HG03558 (cell line): ENCODE results near the gene FGFRL1.

Experiments used
- ATAC-seq: cut with Tn5 transposase; IDR thresholded peaks from one replicate; pipeline ENCODE4 v1.9.1; 2021; ENCODE audit warnings: moderate number of reproducible peaks; ENCODE audit not compliant: unreplicated experiment; ENCODE audit errors: extremely low read depth

FGFRL1 gene

GRCh38 chr4:1060121-1060520 lies 48.7 kb downstream of the FGFRL1 start:
- ATAC-seq, result no peak

GRCh38 chr4:1060621-1061020 lies 49.2 kb downstream of the FGFRL1 start:
- no peak for ATAC-seq

GRCh38 chr4:1061056-1061700 lies 49.8 kb downstream of the FGFRL1 start:
- ATAC-seq, result no peak

GRCh38 chr4:1061760-1062159 lies 50.3 kb downstream of the FGFRL1 start:
- ATAC-seq, result no peak

GRCh38 chr4:1062419-1062818 lies 51.0 kb downstream of the FGFRL1 start:
- no peak for ATAC-seq

GRCh38 chr4:1065732-1066131 lies 54.3 kb downstream of the FGFRL1 start:
- no peak for ATAC-seq

- ATAC-seq, result no peak
Observed at GRCh38 chr4:1069394-1069793, 58.0 kb downstream of the FGFRL1 start.

GRCh38 chr4:1072830-1073446 lies 61.5 kb downstream of the FGFRL1 start:
- no peak for ATAC-seq

GRCh38 chr4:1074077-1074476 lies 62.7 kb downstream of the FGFRL1 start:
- no peak for ATAC-seq

GRCh38 chr4:1075225-1075624 lies 63.8 kb downstream of the FGFRL1 start:
- no peak for ATAC-seq

- no peak for ATAC-seq
Observed at GRCh38 chr4:1075809-1076699, 64.6 kb downstream of the FGFRL1 start.
